ENCODE results near the gene CCS.
"Not testable (repeated sequence)": the region's sequence is repeated elsewhere in the genome, so short reads cannot be mapped to it uniquely, and the experiment has no call there.

CCS gene

GRCh38 chr11:66561178-66561974, 31.6 kb upstream of the CCS start:
- DNase-seq (ENCODE audit: low spot score), result no peak

GRCh38 chr11:66561975-66562248, 31.1 kb upstream of the CCS start:
- DNase-seq (ENCODE audit: low spot score), result no peak

- DNase-seq (ENCODE audit: low spot score), result no peak
Observed at GRCh38 chr11:66562275-66562674, 30.7 kb upstream of the CCS start.

GRCh38 chr11:66562907-66563583, 29.9 kb upstream of the CCS start:
- DNase-seq (ENCODE audit: low spot score), result no peak

GRCh38 chr11:66563832-66564231, 29.2 kb upstream of the CCS start:
- DNase-seq (ENCODE audit: low spot score), result no peak

GRCh38 chr11:66564538-66564937, 28.4 kb upstream of the CCS start:
- DNase-seq (ENCODE audit: low spot score), result no peak

GRCh38 chr11:66564984-66565383, 28.0 kb upstream of the CCS start:
- DNase-seq (ENCODE audit: low spot score), result no peak

GRCh38 chr11:66566221-66566620, 26.8 kb upstream of the CCS start:
- no peak for DNase-seq (ENCODE audit: low spot score)

- DNase-seq (ENCODE audit: low spot score), result no peak
Observed at GRCh38 chr11:66567787-66568123, 25.2 kb upstream of the CCS start.

GRCh38 chr11:66568124-66568916, 24.7 kb upstream of the CCS start, which contains the start of gene CTSF:
Gene CTSF, minus strand, starts transcription at chr11:66568606. Its CDS starts 120 bp downstream, at chr11:66568486.
- peak; percentile 100 for DNase-seq (ENCODE audit: low spot score)

- no peak for DNase-seq (ENCODE audit: low spot score)
Observed at GRCh38 chr11:66569076-66569475, 23.9 kb upstream of the CCS start.

GRCh38 chr11:66570079-66570849, 22.7 kb upstream of the CCS start:
- DNase-seq (ENCODE audit: low spot score), result no peak

- DNase-seq (ENCODE audit: low spot score), result no peak
Observed at GRCh38 chr11:66570850-66571180, 22.2 kb upstream of the CCS start.

GRCh38 chr11:66579017-66579606, 13.9 kb upstream of the CCS start:
- peak; percentile 100 for DNase-seq (ENCODE audit: low spot score)

GRCh38 chr11:66580803-66581202, 12.2 kb upstream of the CCS start:
- DNase-seq (ENCODE audit: low spot score), result no peak

- no peak for DNase-seq (ENCODE audit: low spot score)
Observed at GRCh38 chr11:66581261-66581660, 11.7 kb upstream of the CCS start.

- DNase-seq (ENCODE audit: low spot score), result not testable (repeated sequence)
Observed at GRCh38 chr11:66582565-66583147, 10.3 kb upstream of the CCS start.

- not testable (repeated sequence) for DNase-seq (ENCODE audit: low spot score)
Observed at GRCh38 chr11:66585447-66585846, 7.5 kb upstream of the CCS start.

- DNase-seq (ENCODE audit: low spot score), result no peak
Observed at GRCh38 chr11:66586136-66586535, 6.8 kb upstream of the CCS start.

GRCh38 chr11:66589315-66589714, 3.7 kb upstream of the CCS start:
- not testable (repeated sequence) for DNase-seq (ENCODE audit: low spot score)

- no peak for DNase-seq (ENCODE audit: low spot score)
Observed at GRCh38 chr11:66589996-66590675, 2.8 kb upstream of the CCS start.
